Peyer's patch (tissue), 4 donors: ENCODE results near the gene ZBTB12.

Source experiments
- CTCF ChIP-seq, 6 experiments: fragments of 450-650 bp in 4 of 6; fragments of 200-600 bp in 2 of 6; sonication (generic) in 1 of 6; IDR thresholded peaks; one replicate each; pipeline ENCODE4 v1.5.1; 2017 to 2019; ENCODE audit warnings: antibody characterized with exemption in 6 of 6, mild to moderate bottlenecking in 3 of 6, moderate library complexity in 1 of 6
- POLR2A ChIP-seq, 2 donors: fragments of 450-650 bp; IDR thresholded peaks; one replicate each; pipeline ENCODE4 v1.5.1; 2017; ENCODE audit warnings: antibody characterized with exemption in 2 of 2, mild to moderate bottlenecking in 2 of 2, moderate library complexity in 2 of 2

GRCh38 chr6:31878222-31878621 is 23.7 kb downstream of the ZBTB12 start:
- no peak for TF ChIP-seq POLR2A (IDR thresholded peaks at IDR 0.05)
- TF ChIP-seq CTCF (IDR thresholded peaks at IDR 0.05), result no peak
